ENCODE measurements around the gene CHST13. TPM values are rescaled to one million over a fixed set of nuclear protein-coding genes. Genes with fewer than 3 reads are reported as not detected.
A peak's percentile ranks its signal among the peaks of the same experiment; 100 is the strongest.
"Not testable (repeated sequence)": the region's sequence is repeated elsewhere in the genome, so short reads cannot be mapped to it uniquely, and the experiment has no call there.

CHST13 gene
- total RNA-seq, 1 experiment from 2014 or later, result 1.6 TPM

GRCh38 chr3:126534716-126535115 is 10.8 kb downstream of the CHST13 start:
- DNase-seq (ENCODE audit: low read depth); in situ Hi-C loops (cut with HindIII; ENCODE audit: low pct_unique_long_range_greater_than_20kb, low sequenced_read_pairs): not testable (repeated sequence)

DNA sequence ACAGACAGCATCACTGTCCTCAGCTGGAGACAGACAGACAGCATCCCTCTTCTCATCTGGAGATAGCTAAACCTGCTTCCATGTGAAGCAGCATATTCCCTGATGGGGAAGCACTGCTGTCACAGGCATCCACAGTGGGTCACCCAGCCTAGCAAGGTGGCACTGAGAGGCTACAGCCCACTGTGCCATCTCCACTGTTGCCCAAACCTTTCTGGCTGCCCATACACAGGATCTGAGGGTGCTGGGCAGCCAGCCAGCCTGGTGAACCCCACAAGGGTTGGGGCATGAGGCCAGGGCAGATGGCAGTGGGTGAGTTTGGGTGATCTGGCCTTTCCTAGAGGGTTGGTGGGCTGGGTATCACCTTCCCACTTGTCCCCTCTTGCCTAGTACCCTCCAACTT is 11.7 kb downstream of the CHST13 start:
- no peak for DNase-seq (ENCODE audit: low read depth)
- in situ Hi-C loops (cut with HindIII; ENCODE audit: low pct_unique_long_range_greater_than_20kb, low sequenced_read_pairs), result no loop called here

- no peak for DNase-seq (ENCODE audit: low read depth)
- in situ Hi-C loops (cut with HindIII; ENCODE audit: low pct_unique_long_range_greater_than_20kb, low sequenced_read_pairs), result no loop called here
Observed at GRCh38 chr3:126536126-126536525, 12.2 kb downstream of the CHST13 start.

DNA sequence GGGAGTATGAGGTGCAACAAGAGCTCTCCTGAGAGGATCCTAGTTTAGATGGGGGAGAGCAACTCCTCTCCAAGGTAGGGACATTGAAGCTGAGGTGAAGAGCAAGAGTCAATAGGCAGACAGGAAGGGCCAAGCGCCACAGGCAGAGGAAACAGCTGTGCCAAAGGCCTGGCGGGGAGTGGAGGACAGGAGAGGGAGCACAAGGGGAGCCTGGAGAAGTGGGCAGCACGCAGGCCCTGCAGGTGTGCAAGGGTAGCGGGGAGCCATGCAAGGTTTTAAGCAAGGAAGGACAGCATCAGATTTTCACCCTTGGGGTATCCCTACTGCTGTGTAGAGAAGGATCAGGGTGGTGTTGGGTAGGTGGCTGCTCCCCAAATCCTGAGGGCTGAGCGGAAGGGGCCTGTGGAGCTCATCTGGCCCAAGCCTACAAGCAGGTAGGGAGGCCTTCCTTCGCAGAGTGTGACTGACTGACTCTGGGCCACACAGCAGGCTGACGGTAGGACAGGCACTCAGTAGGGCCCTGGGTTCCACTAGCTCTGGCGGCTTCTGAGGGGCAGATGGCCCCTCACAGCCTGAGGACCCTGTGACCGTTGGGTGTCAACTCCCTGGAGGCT is 13.3 kb downstream of the CHST13 start:
- in situ Hi-C loops (cut with HindIII; ENCODE audit: low pct_unique_long_range_greater_than_20kb, low sequenced_read_pairs), result no loop called here
- no peak for DNase-seq (ENCODE audit: low read depth)

DNA sequence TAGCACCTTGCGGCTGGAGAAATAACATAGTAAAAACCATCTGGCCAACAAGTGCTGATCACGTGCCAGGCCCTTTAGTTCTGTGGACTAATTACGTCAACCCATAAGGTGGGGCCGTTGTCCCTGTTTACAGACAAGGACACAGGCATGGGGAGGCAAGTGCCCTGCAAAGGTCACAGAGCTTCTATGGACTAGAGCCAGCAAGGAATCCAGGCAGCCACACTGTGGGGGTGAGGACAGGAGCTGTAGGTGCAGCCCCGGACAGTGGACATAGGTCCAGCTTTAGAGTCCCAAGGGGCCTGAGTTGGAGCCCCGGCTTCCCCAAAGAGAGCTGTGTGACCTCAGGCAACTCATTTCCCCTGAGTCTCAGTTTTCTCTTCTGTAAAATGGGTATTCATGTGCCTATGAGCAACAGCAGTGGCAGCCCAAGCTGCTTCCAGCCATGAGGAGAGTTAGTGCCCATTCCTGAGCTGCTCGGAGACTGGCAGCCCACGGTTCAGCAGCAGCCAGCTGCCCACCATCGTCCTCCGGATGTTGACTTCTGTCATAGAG is 13.9 kb downstream of the CHST13 start:
- in situ Hi-C loops (cut with HindIII; ENCODE audit: low pct_unique_long_range_greater_than_20kb, low sequenced_read_pairs), result no loop called here
- no peak for DNase-seq (ENCODE audit: low read depth)

GRCh38 chr3:126538316-126538715 is 14.4 kb downstream of the CHST13 start:
- in situ Hi-C loops (cut with HindIII; ENCODE audit: low pct_unique_long_range_greater_than_20kb, low sequenced_read_pairs), result no loop called here
- DNase-seq (ENCODE audit: low read depth), result no peak

- in situ Hi-C loops (cut with HindIII; ENCODE audit: low pct_unique_long_range_greater_than_20kb, low sequenced_read_pairs), result no loop called here
- no peak for DNase-seq (ENCODE audit: low read depth)
Observed at GRCh38 chr3:126538966-126539365, 15.0 kb downstream of the CHST13 start.

DNA sequence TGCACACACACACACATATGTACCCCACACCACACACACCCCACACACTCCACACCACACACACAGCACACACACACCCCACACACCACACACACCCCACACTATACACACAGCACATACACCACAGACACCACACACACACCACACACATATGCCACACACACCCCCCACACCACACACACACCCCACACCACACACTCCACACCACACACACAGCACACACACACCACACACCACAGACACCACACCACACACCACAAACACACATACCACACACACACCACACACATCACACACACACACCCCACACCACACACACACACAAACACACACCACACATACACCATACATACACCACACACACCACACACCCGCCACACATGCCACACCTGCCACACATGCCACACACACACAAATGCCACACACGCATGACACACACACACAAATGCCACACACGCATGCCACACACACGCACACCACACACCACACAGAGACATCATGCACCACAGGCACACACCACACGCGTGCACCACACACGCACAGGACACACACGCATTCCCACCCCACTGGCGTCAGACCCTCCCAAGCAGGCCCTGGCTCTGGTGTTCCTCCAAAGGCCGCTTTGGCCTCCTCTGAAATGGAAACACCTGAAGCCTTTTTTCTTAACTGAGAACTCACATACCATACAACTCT is 15.7 kb downstream of the CHST13 start:
- in situ Hi-C loops (cut with HindIII; ENCODE audit: low pct_unique_long_range_greater_than_20kb, low sequenced_read_pairs), result no loop called here
- DNase-seq (ENCODE audit: low read depth), result no peak

GRCh38 chr3:126540342-126540849 is 16.4 kb downstream of the CHST13 start:
- peak; percentile 68 for DNase-seq (ENCODE audit: low read depth)
- in situ Hi-C loops (cut with HindIII; ENCODE audit: low pct_unique_long_range_greater_than_20kb, low sequenced_read_pairs), result no loop called here

DNA sequence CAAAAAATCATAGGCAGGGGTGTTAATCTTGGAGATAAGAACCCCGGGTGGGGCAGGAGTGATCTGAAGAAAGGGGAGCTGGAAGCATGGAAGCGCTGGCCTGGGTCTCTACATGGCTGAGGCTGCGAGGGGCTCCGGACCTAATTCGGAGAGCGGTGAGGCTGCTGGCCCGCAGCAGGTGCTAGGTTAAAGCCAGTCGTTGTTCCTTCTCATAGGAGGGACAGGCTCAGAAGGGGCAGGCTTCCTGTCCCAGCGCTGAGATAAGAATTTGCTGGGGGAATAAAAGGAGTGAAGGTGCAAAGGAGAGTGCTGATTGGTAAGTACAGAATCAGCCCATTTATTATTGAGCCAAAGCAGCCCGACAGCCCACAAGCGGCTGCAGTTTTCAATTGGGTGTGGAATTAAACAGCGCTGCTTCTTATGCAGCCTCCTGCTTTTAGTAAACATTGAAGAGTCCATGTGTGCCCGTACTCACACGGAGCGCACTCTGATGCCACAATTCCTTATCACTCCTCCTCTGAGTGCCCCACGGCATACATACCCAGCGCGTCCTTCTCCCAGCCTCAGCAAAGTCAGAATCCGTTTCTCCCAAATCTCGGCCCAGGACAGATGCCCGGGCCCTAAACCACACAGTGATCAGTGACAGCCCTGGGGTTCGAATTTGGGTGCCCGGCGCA is 17.1 kb downstream of the CHST13 start:
- no peak for DNase-seq (ENCODE audit: low read depth)
- in situ Hi-C loops (cut with HindIII; ENCODE audit: low pct_unique_long_range_greater_than_20kb, low sequenced_read_pairs), result no loop called here

DNA sequence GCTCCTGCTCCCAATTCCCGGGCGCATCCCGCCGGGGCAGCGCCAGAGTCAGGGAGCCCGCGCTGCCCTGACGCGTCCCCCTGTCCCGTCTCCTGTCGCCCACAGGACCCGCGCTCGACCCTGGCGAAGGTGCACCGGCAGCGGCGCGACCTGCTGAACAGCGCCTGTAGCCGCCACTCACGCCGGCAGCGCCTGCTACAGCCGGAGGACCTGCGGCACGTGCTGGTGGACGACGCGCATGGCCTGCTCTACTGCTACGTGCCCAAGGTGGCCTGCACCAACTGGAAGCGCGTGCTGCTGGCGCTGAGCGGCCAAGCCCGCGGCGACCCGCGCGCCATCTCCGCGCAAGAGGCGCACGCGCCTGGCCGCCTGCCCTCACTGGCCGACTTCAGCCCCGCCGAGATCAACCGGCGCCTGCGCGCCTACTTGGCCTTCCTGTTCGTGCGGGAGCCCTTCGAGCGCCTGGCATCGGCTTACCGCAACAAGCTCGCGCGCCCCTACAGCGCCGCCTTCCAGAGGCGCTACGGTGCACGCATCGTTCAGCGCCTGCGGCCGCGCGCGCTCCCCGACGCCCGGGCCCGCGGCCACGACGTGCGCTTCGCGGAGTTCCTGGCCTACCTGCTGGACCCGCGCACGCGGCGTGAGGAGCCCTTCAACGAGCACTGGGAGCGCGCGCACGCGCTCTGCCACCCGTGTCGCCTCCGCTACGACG is 17.8 kb downstream of the CHST13 start:
- DNase-seq (ENCODE audit: low read depth), result no peak
- in situ Hi-C loops (cut with HindIII; ENCODE audit: low pct_unique_long_range_greater_than_20kb, low sequenced_read_pairs), result no loop called here

DNA sequence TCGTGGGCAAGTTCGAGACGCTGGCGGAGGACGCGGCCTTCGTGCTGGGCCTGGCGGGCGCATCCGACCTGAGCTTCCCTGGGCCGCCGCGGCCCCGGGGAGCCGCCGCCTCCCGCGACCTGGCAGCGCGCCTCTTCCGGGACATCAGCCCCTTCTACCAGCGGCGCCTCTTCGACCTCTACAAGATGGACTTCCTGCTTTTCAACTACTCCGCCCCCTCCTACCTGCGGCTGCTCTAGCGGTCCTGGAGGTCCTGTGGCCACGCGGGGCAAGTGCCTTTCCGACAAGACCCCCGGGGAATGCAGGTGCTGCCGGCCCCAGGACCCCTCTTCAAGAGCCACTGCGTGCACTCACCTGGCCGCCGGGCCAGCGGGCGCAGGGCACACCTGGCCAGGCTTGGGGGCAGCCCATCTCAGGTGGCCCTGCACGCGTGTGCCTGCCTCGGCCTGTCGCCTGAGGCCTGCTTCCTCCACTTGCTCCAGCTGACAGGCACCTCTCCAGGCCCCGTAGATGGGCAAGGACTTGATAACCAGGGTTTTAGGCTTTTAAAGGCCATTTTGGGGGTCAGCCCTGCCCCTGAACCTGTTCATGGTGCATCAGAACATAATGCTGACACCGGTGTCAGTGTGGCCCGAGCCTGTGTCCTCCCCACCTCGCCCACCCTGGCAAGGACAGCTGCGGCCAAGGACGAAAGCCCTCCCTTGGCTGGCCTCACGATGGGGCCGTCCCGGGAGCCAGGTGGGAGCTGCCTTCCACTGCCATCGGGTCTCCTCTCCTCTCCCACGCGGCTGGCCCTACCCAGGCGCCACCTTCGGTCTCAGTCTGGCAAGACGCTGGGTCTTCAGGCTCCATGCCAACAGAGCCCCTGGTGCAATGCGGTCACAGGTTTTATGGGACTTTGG is 18.6 kb downstream of the CHST13 start:
- DNase-seq (ENCODE audit: low read depth), result no peak
- in situ Hi-C loops (cut with HindIII; ENCODE audit: low pct_unique_long_range_greater_than_20kb, low sequenced_read_pairs), result no loop called here

DNA sequence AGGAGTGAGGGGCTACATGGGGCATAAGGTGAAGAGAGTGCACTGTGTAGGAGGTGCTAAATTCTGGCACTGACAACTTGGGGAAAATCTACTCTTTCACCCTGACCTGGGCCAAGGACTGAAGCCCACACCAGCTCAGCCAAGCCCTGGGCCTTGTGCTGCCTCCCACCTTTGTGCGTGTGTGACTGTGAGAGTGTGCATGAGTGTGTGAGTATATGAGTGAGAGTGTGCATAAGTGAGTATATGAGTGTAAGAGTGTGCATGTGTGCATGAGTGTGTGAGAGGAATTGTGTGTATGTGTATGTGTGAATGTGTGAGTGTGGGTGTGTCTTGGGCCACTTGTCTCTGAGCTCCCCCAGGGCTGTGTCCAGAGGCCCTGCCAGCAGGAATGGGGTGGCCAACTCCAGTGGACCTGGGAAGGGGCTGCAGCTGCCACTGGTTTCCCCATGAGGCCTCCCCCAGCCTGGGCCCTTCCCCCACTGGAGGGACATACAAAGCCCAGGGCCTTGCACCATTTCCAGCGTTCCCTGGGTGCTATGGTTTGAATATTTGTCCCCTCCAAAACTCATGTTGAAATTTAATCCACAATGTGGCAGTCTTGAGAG is 19.6 kb downstream of the CHST13 start:
- in situ Hi-C loops (cut with HindIII; ENCODE audit: low pct_unique_long_range_greater_than_20kb, low sequenced_read_pairs), result no loop called here
- no peak for DNase-seq (ENCODE audit: low read depth)

GRCh38 chr3:126544596-126545281 is 20.8 kb downstream of the CHST13 start:
- in situ Hi-C loops (cut with HindIII; ENCODE audit: low pct_unique_long_range_greater_than_20kb, low sequenced_read_pairs), result no loop called here
- DNase-seq (ENCODE audit: low read depth), result no peak

GRCh38 chr3:126545544-126545943 is 21.6 kb downstream of the CHST13 start:
- in situ Hi-C loops (cut with HindIII; ENCODE audit: low pct_unique_long_range_greater_than_20kb, low sequenced_read_pairs), result no loop called here
- no peak for DNase-seq (ENCODE audit: low read depth)

DNA sequence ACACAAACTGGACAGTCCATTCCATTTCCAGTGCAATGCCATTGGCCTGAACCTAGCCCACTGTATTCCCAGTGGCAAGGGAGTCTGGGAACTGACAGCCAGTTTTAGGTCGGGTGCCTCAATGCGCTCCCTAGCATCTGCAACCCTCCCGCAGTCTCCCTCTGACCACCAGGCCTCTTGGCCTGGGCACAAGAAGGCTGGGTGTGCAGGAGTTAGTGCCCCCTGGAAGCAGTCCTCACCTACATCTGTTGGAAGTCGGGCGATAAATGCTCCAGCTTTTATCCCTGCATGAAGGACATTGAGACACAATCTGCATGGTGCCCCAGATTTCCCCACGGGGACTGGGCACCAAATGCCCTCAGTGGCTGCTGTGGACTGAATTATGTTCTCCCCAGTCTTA is 22.1 kb downstream of the CHST13 start:
- no peak for DNase-seq (ENCODE audit: low read depth)
- in situ Hi-C loops (cut with HindIII; ENCODE audit: low pct_unique_long_range_greater_than_20kb, low sequenced_read_pairs), result no loop called here
